Mesendoderm (in vitro differentiated cells): Measurements from ENCODE around the gene MAST2.
"Not testable (repeated sequence)": the region's sequence is repeated elsewhere in the genome, so short reads cannot be mapped to it uniquely, and the experiment has no call there.

Source experiments
- DNase-seq: peaks from one replicate; pipeline ENCODE4 v3.0.0; 2013
- H2AK5ac ChIP-seq: 2 replicates; pipeline ENCODE4 v1.6.1; 2013; ENCODE audit warnings: low read length, inconsistent platforms
- H2BK120ac ChIP-seq: 2 replicates; pipeline ENCODE4 v1.6.1; 2013; ENCODE audit warnings: low read depth, mild to moderate bottlenecking, low read length, moderate library complexity, mixed read lengths
- H2BK15ac ChIP-seq: replicated peaks from 2 replicates; pipeline ENCODE4 v1.6.1; 2013; ENCODE audit warnings: low read depth, mild to moderate bottlenecking, moderate library complexity
- H2BK5ac ChIP-seq: 2 replicates; pipeline ENCODE4 v1.6.1; 2013; ENCODE audit warnings: low read length, inconsistent platforms
- H3K18ac ChIP-seq: 2 replicates; pipeline ENCODE4 v1.6.1; 2013; ENCODE audit warnings: mild to moderate bottlenecking, low read length, mixed read lengths
- H3K23ac ChIP-seq: one replicate; pipeline ENCODE4 v1.6.1; 2013; ENCODE audit warnings: low read length
- H3K27ac ChIP-seq: 2 replicates; pipeline ENCODE4 v1.5.1; 2013; ENCODE audit warnings: low read depth, mild to moderate bottlenecking, inconsistent platforms, low read length, moderate library complexity
- H3K27me3 ChIP-seq: 2 replicates; pipeline ENCODE4 v1.6.1; 2013; ENCODE audit warnings: low read length, control low read depth, mild to moderate bottlenecking, inconsistent platforms; ENCODE audit not compliant: insufficient read depth, poor library complexity
- H3K36me3 ChIP-seq: 2 replicates; pipeline ENCODE4 v1.6.1; 2013; ENCODE audit warnings: low read length, inconsistent platforms; ENCODE audit not compliant: control insufficient read depth, insufficient read depth
- H3K4ac ChIP-seq: one replicate; pipeline ENCODE4 v1.6.1; 2013; ENCODE audit warnings: low read depth, mild to moderate bottlenecking, low read length, moderate library complexity
- H3K4me1 ChIP-seq: 2 replicates; pipeline ENCODE4 v1.6.1; 2013; ENCODE audit warnings: low read depth, low read length, inconsistent platforms; ENCODE audit not compliant: control insufficient read depth
- H3K4me2 ChIP-seq: 2 replicates; pipeline ENCODE4 v1.6.1; 2013; ENCODE audit warnings: low read length
- H3K4me3 ChIP-seq: 2 replicates; pipeline ENCODE4 v1.5.1; 2013; ENCODE audit warnings: mild to moderate bottlenecking, low read length
- H3K56ac ChIP-seq: one replicate; pipeline ENCODE4 v1.6.1; 2013; ENCODE audit warnings: low read length
- H3K79me1 ChIP-seq: 2 replicates; pipeline ENCODE4 v1.6.1; 2013; ENCODE audit warnings: low read length, inconsistent platforms
- H3K79me2 ChIP-seq: 2 replicates; pipeline ENCODE4 v1.6.1; 2013; ENCODE audit warnings: mild to moderate bottlenecking, low read length; ENCODE audit not compliant: control insufficient read depth, insufficient read depth
- H3K9ac ChIP-seq: 2 replicates; pipeline ENCODE4 v1.6.1; 2013; ENCODE audit warnings: low read length, inconsistent platforms
- H4K5ac ChIP-seq: one replicate; pipeline ENCODE4 v1.6.1; 2013; ENCODE audit warnings: low read length
- H4K8ac ChIP-seq: one replicate; pipeline ENCODE4 v1.6.1; 2013; ENCODE audit warnings: low read depth, mild to moderate bottlenecking, control low read depth, low read length, moderate library complexity
- WGBS: extraction: QIAGEN DNeasy Blood & Tissue Kit; methylation state at CpG from one replicate; pipeline ENCODE4 v1.1.7; 2013; ENCODE audit warnings: low lambda C conversion rate, missing lambda C conversion rate; ENCODE audit not compliant: insufficient coverage; ENCODE audit errors: extremely low coverage; 5-methylcytosine and 5-hydroxymethylcytosine counted together

MAST2 gene

DNA sequence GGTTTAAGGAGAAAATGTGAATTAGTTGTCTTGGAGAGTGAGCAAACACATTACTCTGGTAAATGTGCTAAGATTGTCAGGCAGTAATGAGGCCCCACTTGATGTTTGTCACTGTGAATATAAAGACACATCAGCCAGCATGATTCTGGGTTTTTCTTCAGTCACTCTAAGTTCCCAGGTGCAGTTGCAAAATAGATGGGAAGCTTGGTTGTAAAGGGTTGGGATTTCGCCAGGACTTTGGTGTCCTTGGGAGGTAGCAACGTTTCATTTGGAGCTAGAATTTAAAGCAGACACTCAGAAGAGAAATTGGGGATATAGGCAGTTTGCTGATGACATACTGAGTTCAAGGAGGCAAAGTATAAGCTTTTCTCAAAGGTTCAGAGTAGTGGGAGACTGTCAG lies 154.3 kb downstream of the MAST2 start:
- no peak overlapping the region for H3K4me2 ChIP-seq
- no peak overlapping the region for H3K4me3 ChIP-seq
- H2BK120ac ChIP-seq: no peak overlapping the region
- no peak overlapping the region for H2AK5ac ChIP-seq
- no peak overlapping the region for H4K5ac ChIP-seq
- H2BK5ac ChIP-seq: no peak overlapping the region
- no peak overlapping the region for H3K56ac ChIP-seq
- H3K79me1 ChIP-seq: no peaks in the 10 kb centered on the region
- no peak for DNase-seq
- peaks cover 6% of the 10 kb centered on the region for H3K4me1 ChIP-seq
- no peaks in the 10 kb centered on the region for H3K27me3 ChIP-seq
- no peaks in the 10 kb centered on the region for H3K36me3 ChIP-seq
- no peaks in the 10 kb centered on the region for H3K79me2 ChIP-seq
- peak overlapping the region; percentile 64 for H3K18ac ChIP-seq
- no peak overlapping the region for H2BK15ac ChIP-seq
- peak overlapping the region; percentile 27 for H3K4ac ChIP-seq
- H4K8ac ChIP-seq: peak overlapping the region; percentile 76
- H3K9ac ChIP-seq: no peak overlapping the region
- WGBS: no CpG with 5 or more reads among the region's 2 CpGs
- H3K23ac ChIP-seq: no peak overlapping the region
- H3K27ac ChIP-seq: no peak overlapping the region

- H3K23ac ChIP-seq: no peak overlapping the region
- H3K56ac ChIP-seq: no peak overlapping the region
- H2BK5ac ChIP-seq: no peak overlapping the region
These were observed 154.9 kb downstream of the MAST2 start for GRCh38 chr1:45958317-45958716.

DNA sequence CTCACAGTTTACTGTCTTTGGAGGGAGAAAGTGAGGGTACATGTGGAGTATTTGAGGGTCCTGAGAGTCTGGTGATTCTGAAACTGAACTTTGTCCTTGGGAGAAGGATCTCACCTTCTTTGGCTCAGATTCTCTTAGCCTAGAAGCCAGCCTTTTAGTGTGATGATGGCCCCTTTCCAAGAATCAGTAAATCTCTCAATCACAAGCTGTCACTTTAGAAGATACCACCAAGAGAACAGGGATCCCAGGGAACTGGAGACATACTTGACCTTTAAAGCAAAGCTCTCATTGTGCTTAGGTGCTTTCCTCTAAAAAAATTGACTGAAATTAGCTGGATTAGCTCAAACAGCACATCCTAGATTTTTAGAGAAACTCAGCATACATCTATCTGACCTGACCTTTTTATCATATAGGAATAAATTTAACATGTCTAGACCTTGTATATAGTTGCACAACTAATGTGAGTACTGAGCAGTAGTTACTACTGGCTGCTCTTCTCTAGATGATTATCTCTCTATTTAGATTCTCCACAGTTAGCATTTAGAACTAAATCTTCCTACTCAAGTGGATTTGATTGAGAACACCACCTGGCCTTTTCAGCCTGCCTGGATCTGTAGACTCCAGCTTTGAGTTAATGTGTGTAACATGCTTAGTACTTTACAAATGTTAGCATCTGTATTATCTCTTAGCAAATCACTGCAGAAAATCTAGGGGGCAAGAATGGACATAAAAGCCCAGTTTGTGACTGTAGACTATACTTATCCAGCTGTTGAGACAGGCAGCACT lies 157.7 kb downstream of the MAST2 start:
- Histone ChIP-seq H3K18ac (no peak overlapping the region), H3K9ac (no peak overlapping the region), H4K8ac (no peak overlapping the region), H3K4me1 (peaks cover 2% of the 10 kb centered on the region), H4K5ac (no peak overlapping the region), H3K79me2 (no peaks in the 10 kb centered on the region), H2BK120ac (no peak overlapping the region), H2BK5ac (no peak overlapping the region), H3K23ac (no peak overlapping the region), H3K4me2 (no peak overlapping the region), H2BK15ac (no peak overlapping the region), H2AK5ac (no peak overlapping the region), H3K4me3 (no peak overlapping the region), H3K4ac (no peak overlapping the region), H3K27me3 (no peaks in the 10 kb centered on the region), H3K79me1 (no peaks in the 10 kb centered on the region), H3K36me3 (no peaks in the 10 kb centered on the region), H3K56ac (no peak overlapping the region), H3K27ac (no peak overlapping the region)
- DNase-seq: no peak

More at GRCh38 chr1:45958317-45958716, 154.9 kb downstream of the MAST2 start:
- Histone ChIP-seq H3K27ac (no peak overlapping the region), H2AK5ac (no peak overlapping the region), H3K79me1 (no peaks in the 10 kb centered on the region), H3K36me3 (no peaks in the 10 kb centered on the region), H2BK15ac (no peak overlapping the region), H3K9ac (no peak overlapping the region), H3K79me2 (no peaks in the 10 kb centered on the region), H3K4me1 (peaks cover 6% of the 10 kb centered on the region), H3K4me3 (no peak overlapping the region), H4K5ac (no peak overlapping the region), H3K4ac (no peak overlapping the region), H4K8ac (no peak overlapping the region), H2BK120ac (no peak overlapping the region), H3K18ac (no peak overlapping the region), H3K4me2 (no peak overlapping the region), H3K27me3 (no peaks in the 10 kb centered on the region)
- DNase-seq: no peak

GRCh38 chr1:45961936-45962335 lies 158.5 kb downstream of the MAST2 start:
- not testable (repeated sequence) for H2AK5ac ChIP-seq, H4K5ac ChIP-seq, H3K27me3 ChIP-seq, H3K23ac ChIP-seq, H3K4ac ChIP-seq, H3K56ac ChIP-seq, H4K8ac ChIP-seq, H3K9ac ChIP-seq, H3K4me3 ChIP-seq, H3K79me1 ChIP-seq, H2BK15ac ChIP-seq, H3K18ac ChIP-seq, H2BK120ac ChIP-seq, H3K36me3 ChIP-seq, H3K4me2 ChIP-seq, DNase-seq, H2BK5ac ChIP-seq, H3K4me1 ChIP-seq, H3K79me2 ChIP-seq, H3K27ac ChIP-seq
- WGBS: no CpG with 5 or more reads among the region's 4 CpGs

DNA sequence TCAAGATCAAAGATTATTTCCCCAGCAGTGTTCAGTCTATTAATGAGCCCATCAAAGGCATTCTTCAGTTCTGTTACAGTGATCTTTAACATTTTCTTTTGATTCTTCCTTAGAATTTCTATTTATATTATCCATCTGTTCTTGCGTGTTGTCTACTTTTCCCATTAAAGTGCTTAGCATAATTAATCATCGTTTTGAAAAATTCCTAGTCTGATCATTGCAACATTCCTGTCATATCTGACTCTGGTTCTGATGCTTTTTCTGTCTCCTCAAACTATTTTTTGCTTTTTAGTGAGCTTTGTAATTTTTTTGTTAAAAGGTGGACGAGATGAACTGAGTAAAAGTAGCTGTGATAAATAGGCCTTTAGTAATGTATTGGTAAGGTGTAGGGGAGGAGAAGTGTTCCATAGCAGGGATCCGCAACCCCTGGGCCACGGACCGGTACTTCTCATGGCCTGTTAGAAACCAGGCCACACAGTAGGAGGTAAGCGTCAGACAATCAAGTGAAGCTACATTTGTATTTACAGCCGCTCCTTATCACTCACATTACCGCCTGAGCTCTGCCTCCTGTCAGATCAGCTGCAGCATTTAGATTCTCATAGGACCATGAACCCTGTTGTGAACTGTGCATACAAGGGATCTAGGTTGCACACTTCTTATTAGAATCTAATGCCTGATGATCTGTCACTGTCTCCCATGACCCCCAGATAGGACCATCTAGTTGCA lies 165.7 kb downstream of the MAST2 start:
- H4K5ac ChIP-seq: no peak overlapping the region
- H3K27ac ChIP-seq: peak overlapping the region; percentile 17
- no peaks in the 10 kb centered on the region for H3K79me1 ChIP-seq
- H3K4me3 ChIP-seq: no peak overlapping the region
- no peak overlapping the region for H3K18ac ChIP-seq
- H3K27me3 ChIP-seq: no peaks in the 10 kb centered on the region
- H3K23ac ChIP-seq: no peak overlapping the region
- no peaks in the 10 kb centered on the region for H3K79me2 ChIP-seq
- H2BK15ac ChIP-seq: no peak overlapping the region
- no peak overlapping the region for H2AK5ac ChIP-seq
- no peak overlapping the region for H3K56ac ChIP-seq
- no peak overlapping the region for H4K8ac ChIP-seq
- H2BK120ac ChIP-seq: no peak overlapping the region
- H3K4me2 ChIP-seq: no peak overlapping the region
- H3K4me1 ChIP-seq: peaks cover 3% of the 10 kb centered on the region
- 100% methylated on average over 1 of the region's 9 CpGs for WGBS
- no peak overlapping the region for H3K9ac ChIP-seq
- H3K36me3 ChIP-seq: no peaks in the 10 kb centered on the region
- no peak overlapping the region for H2BK5ac ChIP-seq
- H3K4ac ChIP-seq: no peak overlapping the region
- peak; percentile 82 for DNase-seq
